Left colon (tissue), 2 donors: ENCODE data around the gene SLC9A9. TPM values are rescaled to one million over a fixed set of nuclear protein-coding genes. Genes with fewer than 3 reads are reported as not detected.
A peak's percentile ranks its signal among the peaks of the same experiment; 100 is the strongest.

Experiments used
- ATAC-seq: fragments of 200-7000 bp; cut with Tn5 transposase; one replicate; pipeline ENCODE4 v1.9.1; 2020; ENCODE audit warnings: mild to moderate bottlenecking, moderate library complexity
- DNase-seq, 2 donors: peaks; one replicate each; pipeline ENCODE4 v3.0.0-alpha.2; 2020
- intact Hi-C, 2 donors: fragments of 100-400 bp; cut with DNase I in 1 of 2; cut with micrococcal nuclease in 1 of 2; formaldehyde crosslinking; loops; one replicate each; pipeline versions ENCODE4 v1.11.2 to v1.14.0; 2022; cut with DNase I, micrococcal nuclease
- total RNA-seq, 2 donors: library from RNA; stranded (reverse); fragmentation: NEBNext Ultra II Directional; extraction: Animal tissue kit (Norgen Biotek cat#: 25700); gene quantifications; one replicate each; pipeline ENCODE4 v1.2.1, GENCODE V29; 2021
- donor health status: DM: no; HTN: no; CAD: no.
- donor health status: DM: yes; HTN: yes; CAD: no.

The SLC9A9 gene
- total RNA-seq, 2 donors from 2014 or later: 2.7 to 7.4 TPM

DNA sequence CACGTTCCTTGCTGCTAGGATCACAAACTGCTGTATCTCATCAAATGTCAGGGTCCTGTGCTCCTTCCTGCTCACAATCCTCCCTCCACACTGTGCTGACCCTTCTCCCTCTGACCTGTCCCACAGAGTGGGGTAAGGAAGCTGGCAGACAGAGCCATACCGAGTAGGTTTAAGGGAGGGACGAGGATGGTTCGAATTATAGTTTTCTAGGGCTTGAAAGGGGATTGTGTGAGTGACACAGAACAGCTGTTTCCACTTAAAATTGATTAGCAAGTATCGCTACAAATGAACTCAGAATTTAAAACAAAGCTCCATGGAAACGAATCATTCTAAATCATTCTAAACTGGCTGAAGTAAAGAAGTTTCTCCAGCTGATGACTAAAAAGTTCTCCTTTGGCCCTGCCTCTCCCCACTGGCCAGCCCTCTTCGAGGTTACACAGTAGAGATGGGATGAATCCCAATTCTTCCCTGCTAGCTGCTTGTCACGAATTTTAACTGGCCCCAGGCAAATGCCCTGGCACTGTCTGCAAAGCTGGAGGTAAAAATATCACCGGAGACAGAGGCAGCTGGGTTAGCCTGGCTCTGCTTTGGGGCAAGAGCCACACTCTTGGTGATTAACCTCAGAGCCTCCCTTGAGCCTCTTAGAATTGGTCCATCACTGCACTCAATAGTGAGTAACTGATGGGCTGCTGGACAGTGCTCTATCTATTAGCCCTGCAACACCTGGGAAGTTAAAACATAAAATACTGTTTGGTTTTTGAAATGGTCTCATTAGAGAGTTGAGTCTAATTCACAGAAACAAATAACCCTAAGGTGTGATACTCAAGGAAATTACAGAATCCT, 533.8 kb downstream of the SLC9A9 start:
- DNase-seq (no peak), ATAC-seq (no peak)
- intact Hi-C loops: no loop called here

DNA sequence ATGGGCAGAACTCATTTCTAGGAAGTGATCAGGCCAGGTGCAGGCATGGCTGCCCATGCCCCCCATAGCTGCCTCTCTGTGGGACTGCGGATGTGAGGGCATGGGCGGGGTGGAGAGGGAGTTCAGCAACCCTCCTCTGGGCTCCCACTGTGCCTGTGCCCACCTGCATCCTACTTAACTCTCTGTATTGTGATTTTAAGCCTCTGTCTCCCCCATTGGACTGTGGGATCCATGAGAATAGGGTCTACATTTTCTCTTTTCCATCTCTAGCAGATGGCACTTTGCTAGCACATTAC, 534.4 kb downstream of the SLC9A9 start:
- ATAC-seq (no peak), DNase-seq (no peak)
- intact Hi-C loops: no loop called here

DNA sequence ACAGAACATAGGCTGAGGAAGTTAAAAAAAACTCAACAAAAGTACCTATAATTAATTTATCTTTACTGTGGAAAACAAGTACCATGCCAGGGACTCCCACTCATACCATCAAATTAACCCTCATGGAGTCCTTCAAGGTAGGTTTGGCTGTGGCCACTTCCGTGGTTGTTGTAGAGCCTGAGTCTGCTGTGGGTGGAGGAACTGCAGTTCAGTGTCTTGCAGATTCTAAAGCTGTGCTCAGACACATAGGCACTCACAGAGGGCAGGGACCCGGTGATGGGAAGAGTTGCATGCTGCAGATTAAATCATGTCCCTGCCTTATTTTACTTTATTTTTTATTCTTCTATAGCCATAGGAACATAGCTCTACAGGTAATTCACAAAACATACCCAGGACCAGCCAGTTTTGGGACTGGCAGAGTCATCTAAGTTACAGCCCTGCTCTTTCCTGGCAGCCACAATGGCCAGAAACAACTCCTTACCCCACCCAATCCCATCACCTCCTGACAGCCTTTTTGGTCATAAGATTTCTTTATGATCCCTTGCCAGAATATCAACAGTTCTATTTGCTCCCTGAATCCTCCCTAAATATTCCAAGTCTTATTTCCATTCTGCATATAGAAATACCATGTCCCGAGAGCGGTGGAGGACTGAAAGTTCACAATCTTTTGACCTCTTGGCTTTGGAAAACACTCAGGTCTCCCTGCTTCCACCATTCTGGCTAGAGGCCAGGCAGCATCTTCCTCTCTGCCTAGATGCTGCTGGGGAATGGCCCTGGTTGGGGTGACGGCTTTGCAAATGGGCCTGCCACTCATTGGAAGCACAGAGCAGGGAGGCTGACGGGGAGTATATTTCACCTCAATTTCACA, 535.0 kb downstream of the SLC9A9 start:
- intact Hi-C loops: no loop called here
- ATAC-seq (no peak), DNase-seq (no peak)

DNA sequence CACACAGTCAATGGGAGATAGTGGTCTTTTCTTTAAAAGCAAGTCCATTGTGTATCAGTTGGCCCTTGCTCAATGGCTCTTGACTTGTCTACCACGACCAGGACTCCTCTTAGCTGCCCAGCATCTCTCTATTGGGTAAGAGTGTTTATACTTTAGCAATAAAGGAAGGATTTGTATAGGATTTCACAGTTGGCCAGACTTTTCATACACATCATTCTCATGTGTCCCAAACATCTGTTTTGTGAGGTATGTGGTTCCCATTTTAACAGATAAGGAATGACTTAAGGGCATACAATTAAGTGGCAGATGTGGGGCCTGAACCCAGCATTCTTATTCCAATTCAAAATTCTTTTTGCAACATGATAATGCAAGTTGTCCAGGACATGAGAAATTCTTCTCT, 537.2 kb downstream of the SLC9A9 start:
- intact Hi-C loops: no loop called here
- ATAC-seq: no peak
- no peak for DNase-seq

DNA sequence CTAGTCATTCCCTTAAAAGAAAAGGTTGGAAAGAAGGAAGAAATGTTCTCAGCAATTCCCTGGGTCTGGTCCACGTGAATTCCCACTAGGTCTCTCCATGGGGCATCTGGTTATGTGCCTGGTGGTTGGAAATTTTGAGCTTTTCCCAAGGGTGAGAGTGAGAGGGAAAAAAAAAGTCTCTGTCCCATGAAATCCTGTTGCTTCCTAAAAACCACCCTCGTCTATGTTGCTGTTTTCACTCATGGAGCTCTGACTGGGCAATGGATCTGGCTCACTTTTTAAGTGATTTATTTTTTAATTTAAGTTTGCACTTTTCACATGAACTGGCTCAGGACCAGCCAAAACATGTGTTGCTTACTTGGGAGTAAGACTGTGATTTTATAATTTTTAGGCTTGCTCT, 538.6 kb downstream of the SLC9A9 start:
- no peak for ATAC-seq
- no peak for DNase-seq
- intact Hi-C loops: no loop called here

DNA sequence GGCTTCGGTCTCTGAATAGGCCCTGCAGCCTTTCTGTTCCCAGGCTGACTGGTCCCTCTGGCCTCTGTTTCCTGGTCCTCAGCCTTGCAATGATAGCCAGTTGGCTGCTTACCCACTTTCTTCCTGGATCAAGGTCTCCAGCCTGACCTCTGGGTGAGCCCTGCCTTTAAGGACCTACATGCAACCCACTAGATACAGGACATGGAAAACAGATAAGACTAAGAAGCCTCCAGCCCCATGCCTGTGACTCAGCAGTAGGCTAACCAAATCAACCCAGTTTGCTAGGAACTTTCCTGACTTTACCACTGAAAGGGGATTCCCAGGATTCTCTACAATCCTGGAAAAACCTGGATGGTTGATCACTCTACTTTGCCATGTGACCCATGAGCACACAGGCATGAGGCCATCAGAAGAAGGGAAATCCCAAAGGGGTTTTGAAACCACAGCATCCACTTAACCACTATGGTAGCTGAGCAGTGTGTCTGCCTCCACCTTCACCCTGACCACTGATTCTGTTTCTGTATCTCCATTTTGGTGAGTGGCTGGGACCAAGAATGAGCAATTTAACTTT, 540.6 kb downstream of the SLC9A9 start:
- ATAC-seq (peak; percentile 56), DNase-seq (no peak)

DNA sequence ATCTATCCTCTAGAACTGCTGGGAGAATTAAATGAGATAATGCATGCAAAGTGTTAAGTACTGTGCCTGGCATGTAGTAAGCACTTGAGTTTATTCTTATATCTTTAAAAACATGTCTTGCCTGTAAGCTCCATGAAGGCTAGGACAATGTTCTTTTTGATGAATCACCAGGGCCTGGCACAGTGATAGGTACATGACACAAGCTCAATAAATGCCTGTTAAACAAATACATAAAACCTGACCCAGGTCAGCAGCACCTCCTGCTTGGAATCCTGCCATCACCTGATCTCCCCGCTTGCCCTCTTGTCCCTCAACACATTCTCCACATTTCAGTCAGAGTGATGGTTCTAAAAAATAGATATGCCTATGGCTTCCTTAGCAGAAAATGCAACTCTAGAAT, 541.9 kb downstream of the SLC9A9 start:
- peak; percentile 73 to 74 for DNase-seq
- intact Hi-C loops: no loop called here
- peak; percentile 97 for ATAC-seq

More for the DNA sequence above, 540.6 kb downstream of the SLC9A9 start:
- intact Hi-C loops: no loop called here

DNA sequence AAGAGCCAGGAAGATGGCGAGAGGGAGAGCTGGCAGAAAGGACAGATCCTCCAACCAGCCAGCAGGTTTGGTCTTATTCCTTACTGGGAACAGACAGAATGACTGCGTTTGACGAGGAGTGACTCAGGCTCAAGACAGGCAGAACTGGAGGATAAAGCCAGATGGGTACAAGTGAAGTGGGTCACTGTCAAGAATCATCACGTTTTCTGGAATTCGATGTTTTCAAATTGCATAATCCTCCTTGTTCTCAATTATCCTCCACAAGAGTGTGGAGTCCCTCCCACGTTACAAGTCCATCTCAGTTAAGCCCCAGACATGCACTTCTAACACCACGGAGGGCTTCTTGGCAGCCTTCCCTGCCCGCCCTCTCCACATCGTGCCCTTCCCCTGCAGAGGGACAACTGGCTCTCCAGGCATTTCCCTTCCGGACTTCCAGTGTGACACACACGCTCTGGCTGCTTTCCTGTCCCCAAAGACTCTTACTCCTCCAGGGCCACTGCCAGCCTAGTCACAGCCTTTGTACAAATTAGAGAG, 545.6 kb downstream of the SLC9A9 start:
- no peak for ATAC-seq
- no peak for DNase-seq
- intact Hi-C loops: no loop called here

DNA sequence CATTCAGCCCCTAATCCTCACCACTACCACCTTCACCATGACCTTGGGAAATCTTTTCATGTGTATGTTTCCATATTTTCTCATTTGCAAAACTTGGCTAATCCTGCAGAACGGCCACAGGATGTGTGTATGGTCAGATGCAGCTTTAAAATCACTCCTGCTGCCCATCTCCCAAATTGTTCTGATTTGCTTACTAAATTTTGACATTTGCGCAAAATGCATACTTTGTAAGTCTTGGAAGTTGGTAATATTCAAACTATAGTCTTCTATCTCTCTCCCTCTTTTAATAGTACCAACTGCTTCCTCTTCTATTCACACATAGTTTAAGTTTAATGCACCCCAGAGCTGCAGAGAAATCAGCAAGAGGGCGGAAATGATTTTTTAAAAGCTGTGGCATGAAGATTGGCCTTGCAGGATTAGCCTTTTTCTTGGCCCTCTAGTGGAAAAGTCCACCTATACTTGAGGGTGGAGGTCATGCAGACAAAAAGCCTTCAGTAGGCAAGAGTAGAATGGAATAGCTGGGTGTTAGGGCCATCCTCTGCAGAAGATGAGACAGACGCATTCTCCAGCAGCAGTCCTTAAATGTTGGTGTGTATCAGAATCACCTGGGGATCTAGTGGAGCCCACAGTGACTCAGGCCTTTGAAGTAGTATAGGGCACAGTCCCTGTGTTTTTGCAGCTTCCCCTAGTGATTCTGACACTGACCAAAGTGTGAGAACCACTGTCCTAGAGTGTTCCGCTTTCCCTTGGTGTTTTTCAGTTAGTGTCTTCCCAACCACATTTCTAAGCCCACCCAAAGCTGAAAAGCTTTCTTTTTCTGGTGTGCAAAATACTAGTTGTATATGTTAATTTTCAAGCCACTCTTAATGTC, 547.0 kb downstream of the SLC9A9 start:
- ATAC-seq: no peak
- intact Hi-C loops: no loop called here
- no peak for DNase-seq

DNA sequence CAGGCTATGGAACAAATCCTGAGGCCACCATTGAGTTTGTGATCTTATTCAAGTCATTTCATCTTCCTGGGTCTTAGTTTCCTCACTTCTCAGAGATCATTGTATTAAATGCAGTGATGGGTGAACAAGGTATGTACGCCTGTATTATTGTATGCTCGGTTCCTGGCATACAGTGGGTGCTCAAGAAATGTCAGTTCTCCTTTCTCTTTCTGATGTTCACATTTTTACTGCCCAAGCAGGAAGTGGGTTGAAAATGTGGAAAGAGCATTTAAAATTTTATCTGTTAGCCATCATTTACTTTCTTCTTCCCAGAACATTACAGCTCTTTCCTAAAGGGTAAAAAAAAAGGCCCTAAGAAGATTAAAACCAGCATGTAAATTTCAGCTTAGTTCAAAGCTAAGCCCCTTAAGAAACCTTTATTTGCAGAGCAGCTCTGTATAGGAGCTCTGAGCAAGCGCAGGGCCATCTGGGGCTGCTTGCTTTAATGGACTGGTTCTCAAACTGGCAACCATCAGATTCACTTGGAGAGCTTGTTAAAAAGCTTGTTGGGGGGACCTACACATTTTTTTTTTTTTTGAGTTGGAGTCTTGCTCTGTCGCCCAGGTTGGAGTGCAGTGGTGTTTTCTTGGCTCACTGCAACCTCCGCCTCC, 549.3 kb downstream of the SLC9A9 start:
- ATAC-seq (no peak), DNase-seq (no peak)
- intact Hi-C loops: no loop called here

DNA sequence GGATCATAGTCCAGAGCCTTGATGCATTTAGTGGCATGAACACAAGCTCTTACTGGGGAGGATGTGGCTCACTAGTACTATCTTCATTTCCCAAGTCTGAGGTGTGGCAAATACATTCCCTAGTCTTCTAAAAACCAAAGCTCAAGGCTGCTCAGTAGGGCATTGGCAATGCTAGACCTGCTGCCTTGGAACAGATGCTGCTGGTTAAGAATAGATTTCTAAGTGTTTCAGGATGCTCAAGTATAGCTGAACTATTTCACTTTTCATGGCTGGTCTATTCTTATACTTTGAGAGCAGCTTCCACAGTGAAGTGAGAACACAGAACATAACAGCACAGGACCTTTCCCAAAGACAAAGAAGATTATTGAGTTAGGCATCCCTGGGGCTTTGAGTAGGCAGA, 549.9 kb downstream of the SLC9A9 start:
- DNase-seq (no peak), ATAC-seq (no peak)
- intact Hi-C loops: no loop called here

DNA sequence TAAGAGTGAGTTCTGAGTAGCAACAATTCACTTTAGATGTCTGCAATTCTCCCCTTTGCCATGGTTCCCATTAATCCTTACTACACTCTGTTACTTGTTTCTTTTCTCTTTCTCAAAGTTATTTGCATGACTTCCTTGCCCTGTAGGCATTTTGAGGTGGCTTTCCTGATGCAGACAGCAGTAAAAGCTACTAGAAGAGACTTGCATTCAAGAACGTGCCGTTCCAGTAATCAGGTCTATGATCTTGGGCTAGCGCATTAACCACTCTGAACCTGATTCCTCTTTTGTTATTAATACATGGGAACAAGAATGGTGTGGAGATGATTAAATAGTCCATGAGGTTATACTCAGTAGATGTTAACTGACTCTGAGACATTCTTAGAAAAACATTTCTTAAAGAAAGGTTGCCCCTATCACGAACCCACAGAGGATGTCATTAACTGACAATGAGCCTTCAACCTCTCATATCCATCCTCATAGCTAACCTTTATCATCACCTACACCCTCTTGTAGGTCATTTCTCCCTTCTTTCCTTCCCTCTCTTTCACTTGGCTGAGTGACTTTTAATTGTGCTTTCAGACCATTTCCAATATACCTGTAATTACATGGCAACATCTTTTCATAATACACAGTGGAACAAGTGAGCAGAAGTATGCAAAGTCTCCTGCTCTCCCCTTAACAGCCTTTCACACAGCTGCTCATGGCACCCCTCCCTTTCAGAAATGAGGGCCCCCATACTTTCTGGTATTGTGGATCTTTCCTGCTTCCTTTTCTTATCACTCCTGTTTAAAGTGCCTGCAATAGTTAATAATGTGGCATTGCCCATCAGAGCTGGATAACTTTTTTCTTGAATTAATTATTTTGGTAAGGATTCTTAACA, 552.8 kb downstream of the SLC9A9 start:
- DNase-seq (no peak), ATAC-seq (no peak)
- intact Hi-C loops: no loop called here

DNA sequence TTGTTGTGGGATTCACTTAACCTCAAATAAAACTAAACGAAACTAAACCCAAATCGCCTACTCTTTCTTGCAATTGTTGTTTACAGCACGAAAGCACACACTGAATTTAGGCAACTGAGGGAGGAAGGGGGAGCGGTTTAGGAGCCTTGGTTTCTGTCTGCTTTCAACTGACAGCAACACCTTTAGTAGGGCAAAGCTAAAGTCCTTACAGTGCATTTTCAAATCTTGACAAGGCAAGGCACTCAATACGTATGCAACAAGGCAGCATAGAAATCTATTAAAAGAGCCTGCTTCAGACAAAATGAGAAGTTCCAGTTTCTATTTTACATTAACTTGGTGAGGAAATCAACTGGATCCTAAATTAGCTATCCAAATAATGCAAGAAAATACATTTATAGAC, 554.1 kb downstream of the SLC9A9 start:
- intact Hi-C loops: no loop called here
- ATAC-seq (no peak), DNase-seq (no peak)

DNA sequence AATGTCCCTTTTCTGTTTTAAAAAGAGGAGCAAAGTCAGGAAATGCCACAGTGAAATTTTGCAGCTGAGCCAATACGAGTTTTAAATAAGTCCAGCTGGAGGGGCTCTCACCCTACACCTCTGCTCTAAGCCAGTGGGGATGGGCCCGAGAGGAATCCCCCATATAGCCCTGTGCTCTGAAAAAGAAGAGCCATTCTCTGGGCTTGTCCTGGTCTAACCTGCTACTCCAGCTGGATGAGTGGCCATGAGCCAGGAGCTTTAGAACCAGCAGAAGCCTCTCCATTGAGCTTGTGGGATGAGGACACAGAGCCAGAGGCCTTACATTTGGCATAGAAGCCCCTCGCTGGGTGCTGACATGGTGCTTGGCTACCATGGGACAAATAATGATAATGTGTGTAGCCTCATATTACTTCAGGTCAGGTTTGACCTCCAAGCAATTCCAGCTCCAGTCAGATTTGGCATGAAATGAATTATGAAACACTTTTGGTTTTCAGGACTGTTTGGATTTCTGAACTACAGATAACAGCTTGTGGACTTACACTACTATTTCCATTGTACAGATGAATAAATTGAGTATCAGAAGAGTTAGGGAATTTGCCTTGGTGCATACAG, 556.3 kb downstream of the SLC9A9 start:
- DNase-seq: no peak
- intact Hi-C loops: no loop called here
- no peak for ATAC-seq

DNA sequence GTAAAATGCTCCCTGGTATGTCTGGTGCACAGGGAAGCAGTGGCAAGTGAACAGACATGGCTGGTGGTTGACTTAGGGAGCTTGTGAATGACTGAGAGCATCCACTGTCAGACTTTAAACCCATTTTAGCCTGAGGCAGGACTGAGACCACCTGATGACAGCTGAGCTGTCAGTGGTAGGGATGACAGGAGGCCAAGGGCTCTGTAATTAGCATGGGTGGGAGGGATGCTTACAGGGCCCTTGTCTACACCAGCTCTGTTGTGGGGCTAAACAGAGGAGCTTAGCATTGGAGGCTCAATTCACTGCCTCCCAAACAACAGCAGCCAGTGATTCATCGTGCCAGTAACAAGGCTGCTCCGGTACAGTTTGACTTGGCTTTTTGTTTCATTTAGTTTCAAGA, 559.3 kb downstream of the SLC9A9 start:
- intact Hi-C loops: no loop called here
- ATAC-seq: no peak
- DNase-seq: no peak

DNA sequence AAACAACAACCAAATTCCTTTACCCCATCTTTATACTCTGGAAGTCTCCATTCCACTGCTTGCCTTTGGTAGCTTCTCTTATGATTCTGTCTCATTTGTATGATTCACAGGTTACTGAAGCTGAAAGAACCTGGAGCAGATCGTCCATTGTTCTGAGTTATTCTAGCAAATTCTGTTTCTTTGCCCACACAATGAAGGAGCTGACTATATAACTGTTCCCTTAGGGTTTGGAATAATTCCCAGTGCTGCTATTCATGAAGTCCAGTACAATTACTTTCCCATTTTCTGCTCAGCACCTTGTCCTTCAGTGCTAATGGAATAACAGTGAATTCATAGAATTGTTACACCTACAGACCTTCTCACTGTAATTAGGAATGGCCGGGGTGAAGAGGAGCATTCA, 560.9 kb downstream of the SLC9A9 start:
- no peak for DNase-seq
- intact Hi-C loops: no loop called here

DNA sequence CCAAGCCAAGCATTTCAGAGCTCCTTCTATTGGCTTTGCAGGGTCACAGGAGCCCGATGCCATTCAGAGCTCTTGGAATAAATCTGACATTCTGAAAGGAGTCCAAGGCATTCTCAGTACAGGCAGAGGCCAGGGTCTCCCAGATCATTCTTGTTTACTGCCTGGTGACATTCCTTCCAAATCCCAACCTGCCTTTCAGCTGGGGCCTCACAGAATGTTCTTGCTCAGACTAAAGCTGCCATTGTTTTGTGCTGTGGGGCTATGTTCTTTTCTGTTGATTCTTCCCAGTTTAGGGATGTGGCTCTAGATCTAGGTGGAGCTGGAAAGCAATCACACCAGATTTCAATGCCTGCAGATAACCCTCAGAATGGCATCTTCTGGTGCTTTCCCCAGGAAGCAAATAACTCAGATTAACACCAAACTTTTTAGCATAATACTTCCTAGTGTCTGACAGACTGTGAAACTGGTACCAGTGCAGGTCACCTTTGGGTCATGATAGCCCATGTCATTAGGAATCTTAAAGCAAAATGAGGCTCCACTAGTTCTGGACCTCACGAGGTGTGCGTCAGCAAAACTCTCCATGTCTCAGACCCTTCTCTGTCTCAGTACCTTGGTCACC, 561.8 kb downstream of the SLC9A9 start:
- intact Hi-C loops: no loop called here
- DNase-seq: no peak

More for the DNA sequence above, 560.9 kb downstream of the SLC9A9 start:
- no peak for ATAC-seq

More for the DNA sequence above, 561.8 kb downstream of the SLC9A9 start:
- ATAC-seq: no peak
